Activated CD4-positive, alpha-beta T cell treated with anti-CD3 and anti-CD28 coated beads, Interleukin-2, amount 50 U/mL, for 4 hours (primary cell): ENCODE results near the gene PRKAR1A.
"Not testable (repeated sequence)": the region's sequence is repeated elsewhere in the genome, so short reads cannot be mapped to it uniquely, and the experiment has no call there.

Experiments
- DNase-seq, 2 experiments: peaks; one replicate each; pipeline ENCODE4 v3.0.0-alpha.2; 2020

The PRKAR1A gene

DNA sequence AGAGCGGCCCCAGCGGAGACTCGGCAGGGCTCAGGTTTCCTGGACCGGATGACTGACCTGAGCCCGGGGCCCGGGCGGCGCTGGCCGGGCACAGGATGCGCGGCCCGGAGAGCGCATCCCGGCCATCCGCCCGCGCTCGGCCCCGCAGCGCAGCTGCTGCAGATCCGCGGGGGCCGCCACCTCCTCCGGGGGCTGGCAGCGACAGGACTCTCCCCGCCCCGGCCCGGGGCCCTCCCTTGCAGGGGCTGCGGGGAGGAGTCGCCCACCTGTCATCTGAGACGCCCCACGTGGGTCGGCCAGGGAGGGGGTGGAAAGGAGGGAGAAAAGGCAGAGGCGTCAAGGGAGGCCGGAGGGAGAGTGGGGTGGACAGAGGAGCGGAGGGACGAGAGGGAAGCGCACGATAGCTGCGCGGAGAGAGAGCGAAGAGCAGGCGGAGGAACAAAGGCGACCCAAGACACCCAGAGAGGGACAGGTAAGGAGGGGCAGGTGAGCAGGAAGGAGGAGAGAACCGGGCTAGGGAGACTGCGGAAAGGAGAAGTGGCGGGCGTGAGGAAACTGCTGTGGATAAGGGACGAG, 471 bp upstream of the PRKAR1A start:
- DNase-seq = peak; percentile 47 to 53

DNA sequence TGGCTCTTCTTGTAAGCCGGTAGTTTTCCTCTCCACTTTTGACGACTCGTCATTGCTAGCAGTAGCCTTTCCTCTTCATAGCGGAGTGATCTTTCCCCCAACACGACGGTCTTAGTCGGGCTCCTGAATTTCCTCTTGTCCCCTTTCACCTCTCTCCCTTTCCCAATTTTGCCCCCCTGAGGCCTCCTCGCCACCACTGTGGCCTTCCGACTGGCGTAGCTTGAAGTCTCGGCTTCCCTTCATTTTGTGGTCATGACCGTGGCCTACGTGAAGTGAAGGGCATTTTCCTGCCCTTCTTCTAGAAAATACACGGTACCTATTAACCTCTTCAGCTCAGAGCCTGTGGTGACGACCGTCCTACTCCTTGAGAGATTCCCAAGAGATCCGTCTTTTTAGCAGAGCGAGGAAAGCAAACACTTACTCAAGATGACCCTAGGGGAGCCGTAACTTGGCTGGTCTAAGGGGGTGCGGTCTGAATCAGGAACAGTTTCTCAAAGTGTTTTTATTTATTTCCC, 787 bp downstream of the PRKAR1A start:
- no peak for DNase-seq

DNA sequence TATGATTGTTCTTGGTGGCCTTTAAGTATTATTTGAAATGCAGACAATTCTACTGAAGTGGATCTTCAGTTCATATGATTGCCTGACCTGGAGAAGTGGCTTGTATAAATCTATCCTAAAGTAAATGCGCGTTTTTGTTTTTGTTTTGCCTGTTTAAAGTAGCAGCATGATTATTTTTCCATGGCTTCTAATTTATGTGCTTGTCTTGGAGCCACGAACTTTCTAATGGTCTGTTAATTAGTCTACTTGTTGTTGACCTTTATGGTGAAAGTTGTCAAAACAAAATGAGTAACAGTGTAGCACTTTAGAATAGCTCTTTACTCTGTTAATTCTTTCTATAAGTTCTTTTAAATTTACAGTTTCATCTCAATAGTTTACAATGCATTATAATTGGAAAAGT, 1.7 kb downstream of the PRKAR1A start:
- no peak for DNase-seq

DNA sequence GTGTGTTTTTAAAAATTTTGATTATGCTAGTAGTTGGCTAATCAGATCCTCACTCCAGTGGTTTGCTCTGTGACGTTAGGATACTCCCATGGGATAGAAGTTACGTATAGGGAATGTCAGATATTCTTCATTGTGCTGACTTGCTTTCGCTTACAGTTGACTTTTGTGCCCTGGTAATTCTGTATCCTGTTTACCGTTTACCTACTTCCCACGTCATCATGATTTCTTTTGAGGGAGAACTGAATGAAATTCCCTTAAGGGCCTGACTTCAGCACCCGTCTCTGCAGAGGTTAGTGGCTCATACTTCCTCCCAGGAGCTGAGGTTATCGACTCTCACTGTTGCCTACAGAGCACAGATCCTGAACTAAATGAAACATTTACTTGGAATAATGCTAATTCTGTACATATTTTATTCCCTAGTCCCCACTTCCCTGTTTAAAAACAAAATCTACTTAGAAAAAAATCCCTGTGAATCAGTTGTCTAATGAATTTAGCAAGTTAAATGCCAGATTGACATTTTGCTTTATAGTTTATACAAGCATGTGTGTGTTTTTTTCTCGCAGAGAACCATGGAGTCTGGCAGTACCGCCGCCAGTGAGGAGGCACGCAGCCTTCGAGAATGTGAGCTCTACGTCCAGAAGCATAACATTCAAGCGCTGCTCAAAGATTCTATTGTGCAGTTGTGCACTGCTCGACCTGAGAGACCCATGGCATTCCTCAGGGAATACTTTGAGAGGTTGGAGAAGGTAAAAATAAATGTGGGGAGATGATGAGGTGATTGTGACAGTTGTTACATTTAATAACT, 2.8 kb downstream of the PRKAR1A start:
- DNase-seq = no peak

DNA sequence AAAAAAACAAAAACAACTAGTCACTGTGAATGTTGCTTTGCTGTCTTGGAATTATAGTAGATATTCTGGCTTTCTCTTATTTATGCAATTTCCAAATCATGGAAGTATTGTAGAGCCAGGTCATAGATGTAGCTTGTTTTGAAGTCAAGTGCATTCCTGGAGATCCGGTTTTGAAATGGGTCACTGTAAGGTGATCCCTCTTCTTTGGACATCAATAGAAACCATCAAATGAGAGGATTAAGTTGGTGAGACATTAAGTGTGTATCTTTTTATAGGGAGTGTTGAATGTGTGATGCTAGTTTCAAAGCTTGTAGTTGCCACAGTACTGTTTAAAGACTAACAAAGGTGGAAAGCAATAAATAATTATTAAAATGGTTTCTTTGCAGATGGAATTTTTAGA, 4.5 kb downstream of the PRKAR1A start:
- DNase-seq = no peak

DNA sequence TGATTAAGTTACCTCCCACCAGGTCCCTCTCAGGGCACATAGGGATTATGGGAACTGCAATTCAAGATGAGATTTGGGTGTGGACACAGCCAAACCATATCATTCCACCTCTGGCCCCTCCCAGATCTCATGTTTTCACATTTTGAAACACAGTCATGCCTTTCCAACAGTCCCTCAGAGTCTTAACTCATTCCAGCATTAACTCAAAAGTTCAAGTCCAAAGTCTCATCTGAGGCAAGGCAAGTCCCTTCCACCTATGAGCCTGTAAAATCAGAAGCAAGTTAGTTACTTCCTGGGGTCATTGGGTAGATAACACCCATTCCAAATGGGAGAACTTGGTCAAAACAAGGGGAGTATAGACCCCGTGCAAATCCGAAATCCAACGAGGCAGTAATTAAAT, 5.4 kb downstream of the PRKAR1A start:
- DNase-seq = not testable (repeated sequence)

DNA sequence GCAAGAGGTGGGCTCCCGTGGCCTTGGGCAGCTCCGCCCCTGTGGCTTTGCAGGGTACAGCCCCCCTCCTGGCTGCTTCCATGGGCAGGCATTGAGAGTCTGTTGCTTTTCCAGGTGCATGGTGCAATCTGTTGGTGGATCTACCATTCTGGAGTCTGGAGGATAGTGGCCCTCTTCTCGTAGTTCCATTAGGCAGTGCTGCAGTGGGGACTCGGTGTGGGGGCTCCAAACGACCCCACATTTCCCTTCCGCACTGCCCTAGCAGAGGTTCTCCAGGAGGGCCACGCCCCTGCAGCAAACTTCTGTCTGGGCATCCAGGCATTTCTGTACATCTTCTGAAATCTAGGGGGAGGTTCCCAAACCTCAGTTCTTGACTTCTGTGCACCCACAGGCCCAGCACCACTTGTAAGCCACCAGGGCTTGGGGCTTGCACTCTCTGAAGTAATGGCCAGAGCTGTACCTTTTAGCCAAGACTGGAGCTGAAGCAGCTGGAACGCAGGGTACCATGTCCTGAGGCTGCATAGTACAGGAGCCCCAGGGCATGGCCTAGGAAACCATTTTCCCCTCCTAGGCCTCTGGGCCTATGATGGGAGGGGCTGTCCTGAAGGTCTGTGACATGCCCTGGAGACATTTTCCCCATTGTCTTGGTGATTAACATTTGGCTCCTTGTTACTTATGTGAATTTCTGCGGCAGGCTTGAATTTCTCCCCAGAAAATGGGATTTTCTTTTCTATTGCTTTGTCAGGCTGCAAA, 6.0 kb downstream of the PRKAR1A start:
- no peak for DNase-seq

DNA sequence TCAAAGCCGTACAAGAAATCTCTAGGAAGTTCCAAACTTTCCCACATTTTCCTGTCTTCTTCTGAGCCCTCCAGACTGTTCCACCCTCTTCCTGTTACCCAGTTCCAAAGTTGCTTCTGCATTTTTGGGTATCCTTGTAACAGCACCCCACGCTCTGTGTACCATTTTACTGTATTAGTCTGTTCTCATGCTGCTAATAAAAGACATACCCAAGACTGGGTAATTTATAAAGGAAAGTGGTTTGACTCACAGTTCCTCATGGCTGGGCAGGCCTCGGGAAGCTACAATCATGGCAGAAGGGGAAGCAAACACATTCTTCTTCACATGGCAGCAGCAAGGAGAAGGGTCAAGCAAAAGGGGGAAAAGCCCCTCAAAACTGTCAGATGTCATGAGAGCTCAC, 6.8 kb downstream of the PRKAR1A start:
- DNase-seq = not testable (repeated sequence)

DNA sequence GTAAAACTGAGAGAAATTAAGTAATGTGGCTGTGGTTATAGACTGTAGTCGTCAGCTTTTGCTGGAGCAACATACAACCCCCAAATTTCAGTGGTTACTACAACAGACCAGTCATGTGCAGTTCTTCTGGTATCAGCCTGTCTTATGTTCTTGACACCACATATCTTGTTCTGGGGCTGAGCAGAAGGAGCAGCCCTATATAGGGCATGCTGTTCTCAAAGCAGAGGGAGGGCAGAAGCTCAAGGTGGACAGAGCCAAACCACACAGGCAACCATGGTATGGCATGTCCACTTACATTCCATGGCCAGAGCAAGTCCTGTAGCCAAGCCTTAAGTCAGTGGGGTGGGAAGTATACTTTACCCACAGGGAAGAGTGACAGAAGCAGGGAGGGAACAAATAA, 7.7 kb downstream of the PRKAR1A start:
- no peak for DNase-seq

DNA sequence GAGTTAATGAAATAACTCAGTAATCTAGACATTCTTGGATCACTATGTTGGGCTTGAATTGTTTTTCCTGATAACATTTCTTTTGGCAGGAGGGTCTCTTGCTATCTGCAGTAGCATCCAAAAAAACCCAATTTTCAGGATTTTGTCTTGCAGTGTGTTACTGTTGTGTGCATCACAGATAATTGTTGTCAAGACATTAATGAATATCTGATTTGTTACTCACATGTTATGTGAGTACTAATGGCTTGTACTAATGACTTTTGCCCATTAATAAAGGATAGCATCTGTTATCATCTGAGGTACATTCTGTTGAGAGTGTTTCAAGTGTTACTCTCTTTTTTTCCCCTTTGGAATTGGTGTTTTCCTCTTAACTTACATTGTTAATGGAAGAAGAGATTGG, 10.0 kb downstream of the PRKAR1A start:
- DNase-seq = no peak

DNA sequence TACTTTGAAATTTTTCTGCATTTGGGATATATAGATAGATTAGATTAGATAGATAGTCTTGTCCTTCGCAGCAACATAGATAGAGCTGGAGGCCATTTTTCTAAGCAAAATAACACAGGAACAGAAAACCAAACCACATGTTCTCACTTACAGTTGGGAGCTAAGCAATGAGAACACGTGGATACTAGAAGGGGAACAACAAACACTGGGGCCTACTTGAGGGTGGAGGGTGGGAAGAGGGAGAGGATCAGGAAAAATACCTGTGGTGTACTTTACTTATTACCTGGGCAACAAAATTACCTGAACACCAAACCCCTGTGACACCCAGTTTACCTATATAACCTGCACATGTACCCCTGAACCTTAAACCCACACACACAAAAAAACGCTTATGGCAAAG, 14.3 kb downstream of the PRKAR1A start:
- DNase-seq = no peak

DNA sequence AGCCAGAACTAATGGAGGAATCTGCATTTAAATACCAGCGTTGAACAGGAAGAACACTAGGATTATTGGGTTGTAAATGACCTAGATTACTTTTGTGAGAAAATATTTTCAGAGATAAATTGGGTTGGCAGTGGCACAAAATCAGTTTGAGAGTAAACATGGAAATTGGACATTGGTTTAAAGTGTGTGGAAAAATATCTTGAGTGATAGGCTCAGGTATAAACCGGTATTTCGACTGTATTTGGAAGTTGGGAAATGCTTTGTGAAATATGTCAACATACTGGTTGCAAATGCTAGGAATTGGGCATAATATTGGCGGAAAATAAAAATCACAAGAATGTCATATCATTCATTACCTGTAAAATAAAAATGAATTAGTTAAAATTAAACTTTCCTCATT, 15.1 kb downstream of the PRKAR1A start:
- DNase-seq = no peak

DNA sequence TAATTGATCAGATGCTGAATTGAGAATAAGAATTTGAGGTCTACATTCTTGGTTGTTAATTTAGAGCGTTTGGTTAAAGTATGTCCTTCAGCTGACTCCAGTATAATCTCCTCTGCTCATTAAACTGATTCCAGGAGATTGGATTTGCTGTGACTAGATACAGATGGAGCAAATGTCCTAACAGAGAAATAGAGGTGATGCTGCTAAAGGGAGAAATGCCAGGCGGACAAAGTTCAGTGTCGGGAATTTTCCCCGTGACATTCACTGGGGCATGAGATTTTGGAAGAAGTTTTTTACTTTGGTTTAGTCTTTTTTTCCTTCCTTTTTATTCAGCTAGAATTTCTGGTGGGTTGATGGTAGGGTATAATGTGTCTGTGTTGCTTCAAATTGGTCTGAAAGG, 19.0 kb downstream of the PRKAR1A start:
- DNase-seq = no peak

DNA sequence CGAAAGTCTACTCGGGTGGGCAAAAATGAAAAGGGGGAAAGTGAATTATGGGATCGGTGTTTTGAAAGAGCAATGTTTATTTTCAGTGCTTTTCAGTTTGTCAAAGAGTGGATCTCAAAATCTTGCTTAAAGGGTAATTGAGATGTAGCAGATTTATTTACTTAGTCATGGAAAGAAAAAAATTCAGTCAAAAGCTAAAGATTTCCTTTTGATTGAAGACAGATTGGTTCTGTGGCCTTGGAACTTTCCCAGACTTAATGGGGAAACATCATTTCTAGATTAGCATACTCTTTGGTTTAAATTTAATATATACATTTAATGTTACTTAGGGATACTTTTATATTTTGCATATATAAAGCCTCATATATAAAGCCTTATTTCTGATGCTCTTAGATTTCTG, 20.6 kb downstream of the PRKAR1A start:
- no peak for DNase-seq

DNA sequence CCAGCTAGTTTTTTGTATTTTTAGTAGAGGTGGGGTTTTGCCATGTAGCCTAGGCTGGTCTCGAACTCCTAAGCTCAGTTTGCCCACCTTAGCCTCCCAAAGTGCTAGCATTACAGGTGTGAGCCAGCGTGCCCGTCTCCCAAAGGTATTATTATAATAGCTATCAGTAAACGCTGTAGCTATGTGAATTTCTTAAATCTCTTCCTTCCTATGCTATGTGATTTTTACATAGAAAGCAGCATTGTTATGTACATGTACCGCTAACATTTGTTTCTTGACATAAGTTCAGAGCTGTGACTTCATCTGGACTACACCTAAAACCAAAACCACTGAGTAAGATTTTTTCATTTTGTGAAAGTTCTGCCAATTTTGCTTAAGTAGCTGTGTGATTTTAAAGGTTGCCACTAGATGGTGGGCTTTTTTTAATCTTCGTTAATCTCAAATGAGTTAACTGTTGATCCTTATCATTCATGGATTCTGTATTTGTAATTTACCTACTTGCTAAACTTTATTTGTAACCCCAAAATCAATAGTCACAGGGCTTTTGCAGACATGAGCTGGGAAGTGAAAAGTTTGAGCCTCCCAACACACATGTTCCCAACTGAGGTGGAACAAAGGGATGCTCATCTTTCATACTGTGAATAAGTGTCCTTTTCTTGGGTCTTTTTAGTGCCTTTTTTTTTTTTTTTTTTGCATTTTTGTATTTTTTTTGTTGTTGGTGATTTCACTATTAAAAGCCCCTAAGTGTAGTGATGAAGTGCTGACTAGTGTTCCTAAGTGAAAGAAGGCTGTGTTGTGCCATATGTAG, 21.9 kb downstream of the PRKAR1A start:
- DNase-seq = no peak

DNA sequence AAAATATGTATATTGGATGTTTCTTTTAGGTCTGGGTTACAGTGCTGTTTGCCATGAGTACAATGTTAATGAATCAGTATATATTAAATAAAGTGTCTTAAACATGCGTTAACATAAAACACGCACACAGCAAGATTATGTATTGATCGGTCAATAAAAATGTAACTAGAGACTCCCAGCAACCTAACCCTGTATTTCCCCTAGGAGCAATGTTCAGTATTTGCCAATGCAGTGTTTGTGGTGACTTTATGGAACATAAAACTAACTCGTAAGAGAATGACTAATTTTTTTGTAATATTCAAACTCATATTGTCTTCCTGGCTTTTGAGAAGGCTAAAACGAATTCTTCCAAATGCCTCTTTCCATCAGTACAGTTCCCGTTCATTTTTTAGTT, 22.5 kb downstream of the PRKAR1A start:
- no peak for DNase-seq

DNA sequence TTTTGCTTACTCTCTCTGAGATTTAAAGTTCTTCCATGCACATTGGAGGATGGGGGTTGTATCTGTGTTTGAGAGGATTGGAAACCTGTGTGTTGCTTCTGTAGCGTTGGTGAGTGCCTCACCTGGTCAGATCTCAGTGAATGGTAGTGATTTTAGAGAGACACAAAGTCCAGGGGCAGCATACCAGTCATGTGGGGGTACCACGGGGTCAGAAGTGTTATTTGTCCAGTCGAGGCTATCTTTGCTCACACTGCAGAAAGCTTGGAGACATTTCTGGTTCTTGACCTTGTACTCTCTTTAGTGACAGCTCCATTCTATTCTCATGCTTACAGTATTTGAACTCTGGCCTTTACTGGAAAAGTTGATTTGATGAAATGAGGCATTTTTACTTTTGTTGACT, 23.7 kb downstream of the PRKAR1A start:
- DNase-seq = no peak

DNA sequence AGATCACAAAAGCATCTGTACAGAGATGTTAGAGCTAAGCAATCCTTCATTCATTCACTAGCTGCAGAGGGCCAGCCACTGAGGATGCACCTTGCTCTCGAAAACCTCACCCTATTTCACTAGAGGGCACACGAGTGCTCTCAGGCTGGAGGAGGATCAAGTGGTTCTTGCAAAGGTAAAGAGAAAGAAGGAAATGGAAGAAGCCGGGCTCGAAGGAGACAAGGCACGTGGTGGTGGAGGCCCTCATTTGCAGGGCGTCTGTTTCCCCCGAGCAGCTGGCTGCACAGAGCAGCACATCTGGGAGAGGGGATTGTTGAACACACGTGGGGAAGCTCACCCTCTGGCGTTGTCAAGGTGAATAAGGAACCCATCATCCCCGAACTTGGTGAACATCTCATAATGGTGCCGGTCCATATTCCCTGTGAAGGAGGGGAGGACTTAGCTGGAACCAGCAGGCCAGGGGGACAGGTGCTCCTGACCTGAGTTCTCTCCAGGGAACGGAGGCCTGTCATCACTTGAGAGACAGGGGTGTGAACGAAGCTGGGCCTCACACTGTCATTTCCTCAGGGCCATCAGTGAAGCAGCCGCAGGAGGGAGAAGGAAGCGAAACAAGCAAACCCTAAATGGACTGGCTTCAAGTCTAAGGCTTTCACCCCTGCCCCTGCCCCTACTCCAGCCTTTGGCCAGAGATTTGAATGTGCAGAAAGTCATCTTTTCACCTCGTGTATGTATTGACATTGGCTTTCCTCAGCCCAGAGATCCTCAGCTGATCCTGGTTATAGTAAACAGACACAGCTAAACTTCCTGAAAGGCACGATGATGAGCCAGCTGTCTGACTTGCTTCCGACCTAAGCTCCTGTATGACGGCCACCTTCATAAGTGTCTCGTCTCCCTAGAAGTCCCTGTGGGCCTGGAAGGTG, 27.6 kb downstream of the PRKAR1A start:
- DNase-seq = no peak

DNA sequence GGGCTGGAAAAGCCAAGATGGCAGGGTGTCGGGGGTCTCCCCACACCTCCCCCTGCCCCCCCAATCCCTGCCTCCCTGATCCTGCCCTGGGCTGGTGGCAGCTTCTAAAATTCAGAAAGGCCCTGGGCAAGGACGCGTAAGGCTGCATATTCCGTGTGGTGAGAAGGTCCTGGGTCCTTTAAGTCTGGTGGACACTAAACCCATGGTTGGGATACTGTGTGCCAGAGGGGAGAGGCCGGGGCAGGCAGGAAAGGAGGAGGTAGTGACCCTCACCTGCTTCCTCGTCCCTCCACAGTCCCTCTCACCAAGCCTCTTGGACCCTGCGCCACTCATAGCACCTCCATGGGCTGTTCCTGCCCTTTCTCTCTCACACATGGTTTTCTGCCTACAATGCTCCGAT, 28.8 kb downstream of the PRKAR1A start:
- no peak for DNase-seq

DNA sequence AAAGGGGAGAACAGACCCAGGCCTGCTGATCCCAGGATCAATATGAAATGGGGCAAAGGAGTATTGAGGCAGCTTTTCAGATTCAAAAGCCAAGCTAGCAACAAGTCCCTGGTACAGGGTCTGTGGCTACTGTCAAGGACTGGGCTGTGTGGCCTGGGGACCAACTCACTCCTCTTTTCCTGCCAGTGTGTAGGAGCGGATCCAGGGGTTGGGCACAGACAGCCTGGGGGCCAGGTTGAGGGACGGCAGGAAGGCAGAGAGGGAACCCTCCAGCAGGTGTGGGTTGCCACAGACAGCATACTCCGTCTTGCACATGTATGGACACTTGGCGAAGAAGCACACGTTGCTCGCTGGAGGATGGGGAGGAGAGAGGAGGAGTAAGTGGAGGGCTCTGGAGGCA, 29.6 kb downstream of the PRKAR1A start:
- no peak for DNase-seq

DNA sequence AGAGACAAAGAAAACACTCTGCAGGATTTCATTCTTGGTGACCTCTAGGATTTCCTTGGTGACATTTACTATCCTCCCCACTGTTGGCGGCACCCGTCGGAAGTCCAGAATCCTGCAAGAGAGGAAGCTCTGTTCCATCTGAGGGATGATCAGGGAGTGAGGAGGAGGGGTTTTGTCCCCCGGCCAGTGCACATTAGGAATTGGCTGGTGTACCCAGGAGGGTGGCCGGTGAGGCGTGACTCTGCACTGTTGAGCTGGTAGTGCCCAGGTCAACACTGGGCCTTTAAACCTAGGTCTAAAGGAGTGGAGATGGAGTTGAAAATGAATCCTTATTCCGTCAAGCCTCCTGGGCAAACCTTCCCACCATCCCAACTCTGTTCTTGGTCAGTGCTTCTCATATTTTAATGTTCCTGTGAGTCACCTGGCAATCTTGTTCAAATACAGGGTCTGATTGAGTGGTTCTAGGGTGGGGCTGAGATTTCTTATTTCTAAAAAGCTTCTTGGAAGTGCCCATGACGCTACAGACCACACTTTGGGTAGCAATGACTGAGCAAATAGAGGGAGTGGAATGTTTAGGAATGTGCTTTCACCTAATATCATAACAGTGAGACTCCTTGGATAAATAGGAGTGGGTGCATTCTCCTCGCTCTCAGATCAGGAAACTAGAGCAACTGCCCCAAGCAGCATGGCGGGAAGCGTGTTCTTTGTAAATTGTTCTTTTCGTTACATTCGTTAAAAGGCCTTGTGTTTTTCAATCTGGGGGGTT, 30.7 kb downstream of the PRKAR1A start:
- DNase-seq = no peak
